ENCODE results near the gene PPIG. TPM values are rescaled to one million over a fixed set of nuclear protein-coding genes. Genes with fewer than 3 reads are reported as not detected.

Gene PPIG
- total RNA-seq, 1 donor from 2014 or later = 51.7 TPM

DNA sequence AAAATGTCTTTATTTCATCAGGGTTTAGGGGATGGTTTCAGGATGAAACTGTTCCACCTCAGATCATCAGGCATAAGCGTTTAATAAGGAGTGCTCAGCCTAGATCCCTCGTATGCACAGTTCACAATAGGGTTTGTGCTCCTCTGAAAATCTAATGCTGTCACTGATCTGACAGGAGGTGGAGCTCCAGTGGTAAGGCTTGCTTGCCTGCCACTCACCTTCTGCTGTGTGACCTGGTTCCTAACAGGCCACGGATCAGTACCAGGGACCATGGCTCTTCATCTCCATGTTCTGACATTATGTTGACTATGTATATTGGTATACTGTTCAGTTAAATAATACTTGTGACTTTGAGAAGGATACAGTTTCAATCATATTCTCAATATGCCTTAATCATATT is 41.6 kb downstream of the PPIG start:
- peaks cover 82% of the 10 kb centered on the region for H3K36me3 ChIP-seq
- no peaks in the 10 kb centered on the region for H3K9me3 ChIP-seq
- H3K4me1 ChIP-seq = no peaks in the 10 kb centered on the region
- H3K27ac ChIP-seq = no peak overlapping the region
- TF ChIP-seq, protein P1, sequence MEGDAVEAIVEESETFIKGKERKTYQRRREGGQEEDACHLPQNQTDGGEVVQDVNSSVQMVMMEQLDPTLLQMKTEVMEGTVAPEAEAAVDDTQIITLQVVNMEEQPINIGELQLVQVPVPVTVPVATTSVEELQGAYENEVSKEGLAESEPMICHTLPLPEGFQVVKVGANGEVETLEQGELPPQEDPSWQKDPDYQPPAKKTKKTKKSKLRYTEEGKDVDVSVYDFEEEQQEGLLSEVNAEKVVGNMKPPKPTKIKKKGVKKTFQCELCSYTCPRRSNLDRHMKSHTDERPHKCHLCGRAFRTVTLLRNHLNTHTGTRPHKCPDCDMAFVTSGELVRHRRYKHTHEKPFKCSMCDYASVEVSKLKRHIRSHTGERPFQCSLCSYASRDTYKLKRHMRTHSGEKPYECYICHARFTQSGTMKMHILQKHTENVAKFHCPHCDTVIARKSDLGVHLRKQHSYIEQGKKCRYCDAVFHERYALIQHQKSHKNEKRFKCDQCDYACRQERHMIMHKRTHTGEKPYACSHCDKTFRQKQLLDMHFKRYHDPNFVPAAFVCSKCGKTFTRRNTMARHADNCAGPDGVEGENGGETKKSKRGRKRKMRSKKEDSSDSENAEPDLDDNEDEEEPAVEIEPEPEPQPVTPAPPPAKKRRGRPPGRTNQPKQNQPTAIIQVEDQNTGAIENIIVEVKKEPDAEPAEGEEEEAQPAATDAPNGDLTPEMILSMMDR (IDR thresholded peaks at IDR 0.05) = no peak
- no peak for DNase-seq
- intact Hi-C loops (cut with DNase I) = no loop called here
- no peak for ATAC-seq
- H3K27me3 ChIP-seq (ENCODE audit: low read depth) = no peaks in the 10 kb centered on the region
- H3K4me3 ChIP-seq = no peak overlapping the region

DNA sequence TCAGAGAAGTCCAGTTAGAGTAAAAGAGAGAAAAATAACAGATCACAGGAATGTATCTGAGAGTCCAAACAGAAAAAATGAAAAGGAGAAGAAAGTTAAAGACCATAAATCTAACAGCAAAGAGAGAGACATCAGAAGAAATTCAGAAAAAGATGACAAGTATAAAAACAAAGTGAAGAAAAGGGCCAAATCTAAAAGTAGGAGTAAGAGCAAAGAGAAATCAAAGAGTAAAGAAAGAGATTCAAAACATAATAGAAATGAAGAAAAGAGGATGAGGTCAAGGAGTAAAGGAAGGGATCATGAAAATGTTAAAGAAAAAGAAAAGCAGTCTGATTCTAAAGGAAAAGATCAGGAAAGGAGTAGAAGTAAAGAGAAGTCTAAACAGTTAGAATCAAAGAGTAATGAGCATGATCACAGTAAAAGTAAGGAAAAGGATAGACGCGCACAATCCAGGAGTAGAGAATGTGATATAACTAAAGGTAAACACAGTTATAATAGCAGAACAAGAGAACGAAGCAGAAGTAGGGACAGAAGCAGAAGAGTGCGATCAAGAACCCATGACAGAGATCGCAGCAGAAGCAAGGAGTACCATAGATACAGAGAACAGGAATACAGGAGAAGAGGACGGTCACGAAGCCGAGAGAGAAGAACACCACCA is 52.4 kb downstream of the PPIG start:
- intact Hi-C loops (cut with DNase I) = no loop called here
- peaks cover 70% of the 10 kb centered on the region for H3K36me3 ChIP-seq

GRCh38 chr2:169637620-169638019 is 53.5 kb downstream of the PPIG start:
- intact Hi-C loops (cut with DNase I) = no loop called here

More for the DNA sequence above, 52.4 kb downstream of the PPIG start:
- H3K4me3 ChIP-seq = no peak overlapping the region
- no peaks in the 10 kb centered on the region for H3K9me3 ChIP-seq
- TF ChIP-seq, protein P1 (IDR thresholded peaks at IDR 0.05) = no peak
- no peaks in the 10 kb centered on the region for H3K4me1 ChIP-seq
- no peak for DNase-seq
- no peaks in the 10 kb centered on the region for H3K27me3 ChIP-seq (ENCODE audit: low read depth)
- ATAC-seq = no peak
- H3K27ac ChIP-seq = no peak overlapping the region

DNA sequence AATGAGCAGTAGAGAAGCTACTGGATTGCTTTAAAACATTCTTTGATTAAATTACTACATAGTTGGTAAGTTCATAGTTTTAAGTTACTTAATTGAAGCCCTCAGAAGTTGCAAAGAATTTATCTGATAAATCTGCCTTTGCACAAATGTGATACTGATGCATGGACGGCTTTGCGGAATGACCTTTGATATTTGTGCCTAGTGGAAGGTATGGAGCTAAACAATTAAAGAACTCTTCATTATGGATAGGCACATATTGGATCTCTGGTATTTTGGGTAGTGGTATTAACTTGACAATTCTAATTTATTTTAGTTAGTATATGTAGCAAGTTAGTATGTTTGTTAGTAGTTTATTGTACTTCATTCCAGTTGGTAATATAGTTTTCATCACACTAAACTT is 56.0 kb downstream of the PPIG start:
- ATAC-seq (no peak), DNase-seq (no peak)
- Histone ChIP-seq H3K9me3 (no peaks in the 10 kb centered on the region), H3K4me1 (no peaks in the 10 kb centered on the region), H3K27me3 (ENCODE audit: low read depth) (no peaks in the 10 kb centered on the region), H3K4me3 (no peak overlapping the region), H3K27ac (no peak overlapping the region), H3K36me3 (peaks cover 35% of the 10 kb centered on the region)
- intact Hi-C loops (cut with DNase I) = no loop called here
- TF ChIP-seq, protein P1 (IDR thresholded peaks at IDR 0.05) = no peak

More at GRCh38 chr2:169637620-169638019, 53.5 kb downstream of the PPIG start:
- Histone ChIP-seq H3K36me3 (peaks cover 60% of the 10 kb centered on the region), H3K9me3 (no peaks in the 10 kb centered on the region), H3K4me3 (no peak overlapping the region), H3K27ac (no peak overlapping the region), H3K27me3 (ENCODE audit: low read depth) (no peaks in the 10 kb centered on the region), H3K4me1 (no peaks in the 10 kb centered on the region)
- no peak for ATAC-seq
- TF ChIP-seq, protein P1 (IDR thresholded peaks at IDR 0.05) = no peak
- DNase-seq = no peak

- TF ChIP-seq, protein P1 (IDR thresholded peaks at IDR 0.05) = no peak
- Histone ChIP-seq H3K27ac (no peak overlapping the region), H3K4me3 (no peak overlapping the region), H3K27me3 (ENCODE audit: low read depth) (no peaks in the 10 kb centered on the region), H3K9me3 (no peaks in the 10 kb centered on the region), H3K4me1 (no peaks in the 10 kb centered on the region), H3K36me3 (peaks cover 21% of the 10 kb centered on the region)
- no peak for ATAC-seq
- no peak for DNase-seq
- intact Hi-C loops (cut with DNase I) = no loop called here
Observed at GRCh38 chr2:169641464-169641863, 57.3 kb downstream of the PPIG start.
